Measurements from ENCODE around the gene SPOCK2.

DNA sequence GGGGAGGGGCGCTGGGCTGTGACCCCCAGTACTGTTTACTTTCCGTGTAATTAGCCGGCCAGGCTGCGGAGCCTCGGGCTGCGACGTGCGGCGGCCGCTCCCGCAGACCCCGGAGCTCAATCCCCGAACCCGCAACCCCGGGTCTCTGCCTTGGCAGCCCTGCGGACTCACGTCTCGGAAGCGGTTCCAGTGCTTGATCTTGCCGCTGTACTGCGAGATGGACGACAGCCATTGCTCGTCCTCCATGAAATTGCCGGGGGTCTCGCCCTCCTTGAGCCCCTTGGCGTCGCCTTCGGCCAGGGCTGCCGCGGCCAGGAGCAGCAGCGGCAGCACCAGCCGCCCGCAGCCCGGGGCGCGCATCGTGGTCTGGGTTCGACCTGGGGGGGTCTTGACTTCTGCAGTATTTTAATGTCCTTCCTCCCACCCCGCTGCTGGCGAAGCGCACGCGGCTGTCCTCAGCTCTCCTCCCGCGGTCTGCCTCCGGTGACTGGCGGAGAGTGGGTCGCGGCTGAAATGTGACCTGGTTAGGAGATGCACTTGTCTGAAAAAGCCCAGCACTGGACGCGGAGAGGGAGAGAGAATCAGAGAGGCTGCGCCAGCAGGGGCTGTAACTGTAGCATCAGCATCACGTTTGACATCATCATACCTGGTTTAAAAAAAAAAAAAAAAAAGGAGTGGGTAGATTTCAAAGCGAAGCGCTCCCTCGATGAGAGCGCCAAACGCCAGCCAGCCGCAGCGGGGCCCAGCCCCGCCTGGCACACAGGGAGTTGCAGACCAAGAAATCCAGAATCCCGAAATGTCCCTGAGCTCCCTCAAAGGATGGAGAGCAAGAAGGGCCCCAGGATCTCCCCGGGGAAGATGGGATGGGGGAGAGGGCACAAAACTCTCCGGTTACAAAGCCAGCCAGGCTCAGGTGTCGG, at the start of gene SPOCK2:
- TF ChIP-seq, protein P1, sequence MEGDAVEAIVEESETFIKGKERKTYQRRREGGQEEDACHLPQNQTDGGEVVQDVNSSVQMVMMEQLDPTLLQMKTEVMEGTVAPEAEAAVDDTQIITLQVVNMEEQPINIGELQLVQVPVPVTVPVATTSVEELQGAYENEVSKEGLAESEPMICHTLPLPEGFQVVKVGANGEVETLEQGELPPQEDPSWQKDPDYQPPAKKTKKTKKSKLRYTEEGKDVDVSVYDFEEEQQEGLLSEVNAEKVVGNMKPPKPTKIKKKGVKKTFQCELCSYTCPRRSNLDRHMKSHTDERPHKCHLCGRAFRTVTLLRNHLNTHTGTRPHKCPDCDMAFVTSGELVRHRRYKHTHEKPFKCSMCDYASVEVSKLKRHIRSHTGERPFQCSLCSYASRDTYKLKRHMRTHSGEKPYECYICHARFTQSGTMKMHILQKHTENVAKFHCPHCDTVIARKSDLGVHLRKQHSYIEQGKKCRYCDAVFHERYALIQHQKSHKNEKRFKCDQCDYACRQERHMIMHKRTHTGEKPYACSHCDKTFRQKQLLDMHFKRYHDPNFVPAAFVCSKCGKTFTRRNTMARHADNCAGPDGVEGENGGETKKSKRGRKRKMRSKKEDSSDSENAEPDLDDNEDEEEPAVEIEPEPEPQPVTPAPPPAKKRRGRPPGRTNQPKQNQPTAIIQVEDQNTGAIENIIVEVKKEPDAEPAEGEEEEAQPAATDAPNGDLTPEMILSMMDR (IDR thresholded peaks at IDR 0.05) = no peak
- no peak for TF ChIP-seq POLR2A (IDR thresholded peaks at IDR 0.05)
- no peak for TF ChIP-seq POLR2AphosphoS5 (IDR thresholded peaks at IDR 0.05)

Measured in prostate gland (tissue), 2 donors.